ENCODE data around the gene GALNT15.
A peak's percentile ranks its signal among the peaks of the same experiment; 100 is the strongest.

GALNT15 gene

GRCh38 chr3:16188071-16188470 lies 13.6 kb downstream of the GALNT15 start:
- no peak for DNase-seq

GRCh38 chr3:16189201-16189600 lies 14.7 kb downstream of the GALNT15 start:
- no peak for DNase-seq

- DNase-seq: no peak
Measured at GRCh38 chr3:16190704-16191103, 16.2 kb downstream of the GALNT15 start.

GRCh38 chr3:16191591-16191990 lies 17.1 kb downstream of the GALNT15 start:
- DNase-seq: no peak

GRCh38 chr3:16192176-16192811 lies 17.8 kb downstream of the GALNT15 start:
- no peak for DNase-seq

GRCh38 chr3:16198427-16198826 lies 23.9 kb downstream of the GALNT15 start:
- DNase-seq: no peak

GRCh38 chr3:16199769-16200168 lies 25.3 kb downstream of the GALNT15 start:
- no peak for DNase-seq

- DNase-seq: peak; percentile 60
Measured at GRCh38 chr3:16200411-16200810, 25.9 kb downstream of the GALNT15 start.

- DNase-seq: peak; percentile 56
Measured at GRCh38 chr3:16203031-16203430, 28.6 kb downstream of the GALNT15 start.

- DNase-seq: no peak
Measured at GRCh38 chr3:16203671-16204629, 29.5 kb downstream of the GALNT15 start.

GRCh38 chr3:16204751-16205150 lies 30.3 kb downstream of the GALNT15 start:
- no peak for DNase-seq

GRCh38 chr3:16205156-16205870 lies 30.8 kb downstream of the GALNT15 start:
- peak; percentile 60 for DNase-seq

- no peak for DNase-seq
Measured at GRCh38 chr3:16207031-16207430, 32.6 kb downstream of the GALNT15 start.

- DNase-seq: peak; percentile 70
Measured at GRCh38 chr3:16211176-16211904, 36.9 kb downstream of the GALNT15 start.

- DNase-seq: no peak
Measured at GRCh38 chr3:16214366-16214765, 39.9 kb downstream of the GALNT15 start.

GRCh38 chr3:16216373-16216935 lies 42.0 kb downstream of the GALNT15 start:
- DNase-seq: no peak

- DNase-seq: no peak
Measured at GRCh38 chr3:16219777-16220176, 45.3 kb downstream of the GALNT15 start.

- no peak for DNase-seq
Measured at GRCh38 chr3:16221990-16222389, 47.5 kb downstream of the GALNT15 start.

- no peak for DNase-seq
Measured at GRCh38 chr3:16222547-16222946, 48.1 kb downstream of the GALNT15 start.

- DNase-seq: no peak
Measured at GRCh38 chr3:16224325-16224724, 49.8 kb downstream of the GALNT15 start.

- no peak for DNase-seq
Measured at GRCh38 chr3:16227566-16227965, 53.1 kb downstream of the GALNT15 start.

- DNase-seq: no peak
Measured at GRCh38 chr3:16229681-16230080, 55.2 kb downstream of the GALNT15 start.

Data from fibroblast of skin of back (primary cell).